ENCODE results near the gene TRRAP.

DNA sequence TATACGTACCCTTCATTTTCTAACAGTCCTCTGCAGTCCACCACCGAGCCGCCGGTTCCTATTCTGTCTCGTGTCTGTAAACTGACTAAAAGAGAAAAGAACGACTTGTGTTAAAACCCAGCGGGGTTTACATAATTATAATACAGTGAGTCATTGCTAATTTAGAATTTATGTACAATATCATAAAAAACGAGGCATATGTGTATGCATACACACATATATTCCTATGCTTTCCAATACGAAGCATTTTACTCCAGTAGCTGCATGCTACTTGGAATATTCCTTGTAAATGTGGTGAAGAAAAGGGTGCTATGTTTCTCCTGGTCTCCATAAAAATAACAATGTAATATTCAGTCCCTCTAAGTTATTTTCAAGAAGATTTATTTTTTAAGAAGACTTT, 176.4 kb downstream of the TRRAP start:
- TF ChIP-seq POLR2A (IDR thresholded peaks at IDR 0.05; ENCODE audit: low read depth, low read length) (no peak), SMC3 (IDR thresholded peaks at IDR 0.05; ENCODE audit: low read depth, low read length) (no peak)
- TF ChIP-seq, protein P1, sequence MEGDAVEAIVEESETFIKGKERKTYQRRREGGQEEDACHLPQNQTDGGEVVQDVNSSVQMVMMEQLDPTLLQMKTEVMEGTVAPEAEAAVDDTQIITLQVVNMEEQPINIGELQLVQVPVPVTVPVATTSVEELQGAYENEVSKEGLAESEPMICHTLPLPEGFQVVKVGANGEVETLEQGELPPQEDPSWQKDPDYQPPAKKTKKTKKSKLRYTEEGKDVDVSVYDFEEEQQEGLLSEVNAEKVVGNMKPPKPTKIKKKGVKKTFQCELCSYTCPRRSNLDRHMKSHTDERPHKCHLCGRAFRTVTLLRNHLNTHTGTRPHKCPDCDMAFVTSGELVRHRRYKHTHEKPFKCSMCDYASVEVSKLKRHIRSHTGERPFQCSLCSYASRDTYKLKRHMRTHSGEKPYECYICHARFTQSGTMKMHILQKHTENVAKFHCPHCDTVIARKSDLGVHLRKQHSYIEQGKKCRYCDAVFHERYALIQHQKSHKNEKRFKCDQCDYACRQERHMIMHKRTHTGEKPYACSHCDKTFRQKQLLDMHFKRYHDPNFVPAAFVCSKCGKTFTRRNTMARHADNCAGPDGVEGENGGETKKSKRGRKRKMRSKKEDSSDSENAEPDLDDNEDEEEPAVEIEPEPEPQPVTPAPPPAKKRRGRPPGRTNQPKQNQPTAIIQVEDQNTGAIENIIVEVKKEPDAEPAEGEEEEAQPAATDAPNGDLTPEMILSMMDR (conservative IDR thresholded peaks at IDR 0.05; ENCODE audit: low read depth, low read length), result no peak
